ENCODE measurements around the gene DECR2.
"Not testable (repeated sequence)": the region's sequence is repeated elsewhere in the genome, so short reads cannot be mapped to it uniquely, and the experiment has no call there.

Gene DECR2

GRCh38 chr16:360698-361336 lies 40.9 kb upstream of the DECR2 start:
- H3K9me2 ChIP-seq (replicated peaks; ENCODE audit: insufficient read depth, low read length): no peaks in the 10 kb centered on the region
- H3K9ac ChIP-seq (ENCODE audit: low read length): no peak overlapping the region
- no peaks in the 10 kb centered on the region for H3K79me2 ChIP-seq (ENCODE audit: insufficient read depth, low read length)
- no peak overlapping the region for H3K4me3 ChIP-seq (ENCODE audit: insufficient read depth, low read length, poor library complexity, severe bottlenecking)
- no peaks in the 10 kb centered on the region for H3K9me3 ChIP-seq (ENCODE audit: insufficient read depth, low read length)
- no peak overlapping the region for H3K27ac ChIP-seq (ENCODE audit: low read depth, low read length)
- no peaks in the 10 kb centered on the region for H3K36me3 ChIP-seq (ENCODE audit: low read length)
- no peak overlapping the region for H2AFZ ChIP-seq (ENCODE audit: low read depth, low read length, severe bottlenecking)
- H3F3A ChIP-seq (ENCODE audit: insufficient read depth): no peaks in the 10 kb centered on the region
- H4K20me1 ChIP-seq (ENCODE audit: low read depth, low read length): no peaks in the 10 kb centered on the region
- TF ChIP-seq CTCF (IDR thresholded peaks at IDR 0.05; ENCODE audit: insufficient read depth, low read length, poor library complexity, severe bottlenecking) (no peak), EZH2phosphoT487 (conservative IDR thresholded peaks at IDR 0.05; ENCODE audit: low read length) (no peak)
- no peaks in the 10 kb centered on the region for H3K27me3 ChIP-seq (ENCODE audit: low read length)
- no peak overlapping the region for H3K4me2 ChIP-seq (ENCODE audit: low read depth, low read length, poor library complexity, severe bottlenecking)

DNA sequence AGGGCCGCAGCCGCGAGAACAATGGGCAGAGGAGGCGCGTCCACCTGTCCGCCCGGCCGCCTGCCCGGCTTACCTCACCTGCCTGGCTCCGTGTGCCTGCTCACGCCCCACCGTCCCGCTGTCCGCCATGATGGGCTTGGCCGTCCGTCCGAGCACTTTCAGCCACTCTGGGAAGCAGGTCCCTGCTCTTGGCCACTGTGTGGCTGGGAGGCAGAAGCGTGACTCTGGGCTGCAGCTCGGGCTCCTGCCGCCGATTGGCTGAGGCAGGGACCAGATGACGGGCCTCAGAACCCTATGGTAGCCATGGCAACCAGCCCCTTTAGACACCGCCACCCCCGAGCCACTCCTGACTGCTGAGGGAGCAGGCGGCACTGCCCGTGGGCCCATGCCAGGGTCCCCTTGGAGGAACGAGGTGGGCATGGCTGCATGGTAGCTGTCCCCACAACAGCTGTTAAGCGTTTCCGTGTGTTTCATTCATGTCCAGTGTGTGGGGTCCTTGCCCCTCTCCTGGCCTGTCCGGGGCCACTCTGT lies 40.3 kb upstream of the DECR2 start:
- Histone ChIP-seq H3K79me2 (ENCODE audit: insufficient read depth, low read length) (no peaks in the 10 kb centered on the region), H3K27ac (ENCODE audit: low read depth, low read length) (no peak overlapping the region), H3K36me3 (ENCODE audit: low read length) (no peaks in the 10 kb centered on the region), H4K20me1 (ENCODE audit: low read depth, low read length) (no peaks in the 10 kb centered on the region), H3K27me3 (ENCODE audit: low read length) (no peaks in the 10 kb centered on the region), H3K9me3 (ENCODE audit: insufficient read depth, low read length) (no peaks in the 10 kb centered on the region), H3K4me2 (ENCODE audit: low read depth, low read length, poor library complexity, severe bottlenecking) (no peak overlapping the region), H3K4me3 (ENCODE audit: insufficient read depth, low read length, poor library complexity, severe bottlenecking) (no peak overlapping the region), H3F3A (ENCODE audit: insufficient read depth) (no peaks in the 10 kb centered on the region), H2AFZ (ENCODE audit: low read depth, low read length, severe bottlenecking) (no peak overlapping the region), H3K9me2 (replicated peaks; ENCODE audit: insufficient read depth, low read length) (no peaks in the 10 kb centered on the region), H3K9ac (ENCODE audit: low read length) (no peak overlapping the region)
- TF ChIP-seq EZH2phosphoT487 (conservative IDR thresholded peaks at IDR 0.05; ENCODE audit: low read length) (no peak), CTCF (IDR thresholded peaks at IDR 0.05; ENCODE audit: insufficient read depth, low read length, poor library complexity, severe bottlenecking) (no peak)

- H2AFZ ChIP-seq (ENCODE audit: low read depth, low read length, severe bottlenecking): no peak overlapping the region
- peak; percentile 62 for TF ChIP-seq CTCF (IDR thresholded peaks at IDR 0.05; ENCODE audit: insufficient read depth, low read length, poor library complexity, severe bottlenecking)
- TF ChIP-seq EZH2phosphoT487 (conservative IDR thresholded peaks at IDR 0.05; ENCODE audit: low read length): no peak
- peak overlapping the region; percentile 24 for H3K4me2 ChIP-seq (ENCODE audit: low read depth, low read length, poor library complexity, severe bottlenecking)
- H4K20me1 ChIP-seq (ENCODE audit: low read depth, low read length): no peaks in the 10 kb centered on the region
- H3K79me2 ChIP-seq (ENCODE audit: insufficient read depth, low read length): no peaks in the 10 kb centered on the region
- no peaks in the 10 kb centered on the region for H3F3A ChIP-seq (ENCODE audit: insufficient read depth)
- H3K9me3 ChIP-seq (ENCODE audit: insufficient read depth, low read length): no peaks in the 10 kb centered on the region
- no peak overlapping the region for H3K4me3 ChIP-seq (ENCODE audit: insufficient read depth, low read length, poor library complexity, severe bottlenecking)
- no peak overlapping the region for H3K9ac ChIP-seq (ENCODE audit: low read length)
- no peaks in the 10 kb centered on the region for H3K9me2 ChIP-seq (replicated peaks; ENCODE audit: insufficient read depth, low read length)
- no peaks in the 10 kb centered on the region for H3K27me3 ChIP-seq (ENCODE audit: low read length)
- no peak overlapping the region for H3K27ac ChIP-seq (ENCODE audit: low read depth, low read length)
- H3K36me3 ChIP-seq (ENCODE audit: low read length): no peaks in the 10 kb centered on the region
Observed at GRCh38 chr16:361872-362701, 39.6 kb upstream of the DECR2 start.

DNA sequence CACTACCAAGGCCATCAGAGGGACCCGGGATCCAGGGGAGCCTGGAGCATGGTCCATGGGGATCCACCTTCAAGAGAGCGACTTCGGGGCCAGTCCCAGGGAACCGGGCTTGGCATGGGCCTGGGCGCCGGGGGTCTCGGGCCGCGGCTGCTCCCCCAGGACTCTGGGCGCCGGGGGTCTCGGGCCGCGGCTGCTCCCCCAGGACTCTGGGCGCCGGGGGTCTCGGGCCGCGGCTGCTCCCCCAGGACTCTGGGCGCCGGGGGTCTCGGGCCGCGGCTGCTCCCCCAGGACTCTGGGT lies 39.0 kb upstream of the DECR2 start:
- not testable (repeated sequence) for H3K9me3 ChIP-seq (ENCODE audit: insufficient read depth, low read length); H3K27ac ChIP-seq (ENCODE audit: low read depth, low read length); H4K20me1 ChIP-seq (ENCODE audit: low read depth, low read length); H3F3A ChIP-seq (ENCODE audit: insufficient read depth); H3K9me2 ChIP-seq (replicated peaks; ENCODE audit: insufficient read depth, low read length); H3K4me2 ChIP-seq (ENCODE audit: low read depth, low read length, poor library complexity, severe bottlenecking); H3K9ac ChIP-seq (ENCODE audit: low read length); H3K4me3 ChIP-seq (ENCODE audit: insufficient read depth, low read length, poor library complexity, severe bottlenecking); H3K27me3 ChIP-seq (ENCODE audit: low read length); H3K79me2 ChIP-seq (ENCODE audit: insufficient read depth, low read length); H3K36me3 ChIP-seq (ENCODE audit: low read length); H2AFZ ChIP-seq (ENCODE audit: low read depth, low read length, severe bottlenecking)

Measured in SU-DHL-6 (cell line).